Endothelial cell of umbilical vein (primary cell): ENCODE results near the gene ROBO4.

Source experiments
- CTCF ChIP-seq, 2 donors: IDR thresholded peaks; 1 replicate in 1 of 2; 2 replicates in 1 of 2; pipeline ENCODE4 v1.5.1; 2011; ENCODE audit warnings: low read length in 2 of 2, mild to moderate bottlenecking in 2 of 2, moderate library complexity in 2 of 2, control low read depth in 1 of 2, inconsistent platforms in 1 of 2, low read depth in 1 of 2; ENCODE audit not compliant: insufficient read depth in 1 of 2; ENCODE audit errors: extremely low read depth in 1 of 2
- POLR2AphosphoS5 ChIP-seq: IDR thresholded peaks from 2 replicates; pipeline ENCODE4 v1.6.1; 2012; ENCODE audit warnings: low read depth, mild to moderate bottlenecking, control low read depth, low read length, moderate library complexity; ENCODE audit not compliant: insufficient read depth

GRCh38 chr11:124942466-124943253 is 45.0 kb upstream of the ROBO4 start:
- TF ChIP-seq CTCF (IDR thresholded peaks at IDR 0.05; ENCODE audit: extremely low read depth in 1 of 2, insufficient read depth in 1 of 2, low read depth in 1 of 2, low read length in 2 of 2) (no peak), POLR2AphosphoS5 (no peak)
